GM21528 (cell line): Measurements from ENCODE around the gene STOML3.

ENCODE experiments used
- ATAC-seq: cut with Tn5 transposase; IDR thresholded peaks from one replicate; pipeline ENCODE4 v1.9.1; 2021; ENCODE audit warnings: mild to moderate bottlenecking, moderate library complexity; ENCODE audit not compliant: unreplicated experiment, low FRiP score

Gene STOML3

GRCh38 chr13:38993381-38993780 is 2.8 kb upstream of the STOML3 start:
- ATAC-seq = no peak

GRCh38 chr13:38981096-38981495 is 9.5 kb downstream of the STOML3 start:
- no peak for ATAC-seq

GRCh38 chr13:38980750-38981078 is 9.9 kb downstream of the STOML3 start:
- no peak for ATAC-seq

- ATAC-seq = no peak
Observed at GRCh38 chr13:38979891-38980749, 10.5 kb downstream of the STOML3 start.

- ATAC-seq = no peak
Observed at GRCh38 chr13:38970380-38971051, 20.1 kb downstream of the STOML3 start.

- ATAC-seq = no peak
Observed at GRCh38 chr13:38969187-38969586, 21.4 kb downstream of the STOML3 start.

GRCh38 chr13:38967446-38967845 is 23.2 kb downstream of the STOML3 start:
- ATAC-seq = no peak

- no peak for ATAC-seq
Observed at GRCh38 chr13:38965281-38965680, 25.4 kb downstream of the STOML3 start.

- ATAC-seq = no peak
Observed at GRCh38 chr13:38960175-38960574, 30.5 kb downstream of the STOML3 start.

GRCh38 chr13:38957794-38958592 is 32.6 kb downstream of the STOML3 start:
- no peak for ATAC-seq

- no peak for ATAC-seq
Observed at GRCh38 chr13:38954844-38955243, 35.8 kb downstream of the STOML3 start.

GRCh38 chr13:38954291-38954690 is 36.3 kb downstream of the STOML3 start:
- ATAC-seq = no peak

GRCh38 chr13:38952827-38953226 is 37.8 kb downstream of the STOML3 start:
- no peak for ATAC-seq

GRCh38 chr13:38951525-38952313 is 38.9 kb downstream of the STOML3 start:
- no peak for ATAC-seq

GRCh38 chr13:38950987-38951386 is 39.6 kb downstream of the STOML3 start:
- no peak for ATAC-seq

GRCh38 chr13:38947054-38947453 is 43.6 kb downstream of the STOML3 start:
- ATAC-seq = no peak

- ATAC-seq = no peak
Observed at GRCh38 chr13:38944219-38944618, 46.4 kb downstream of the STOML3 start.

- no peak for ATAC-seq
Observed at GRCh38 chr13:38943231-38943630, 47.4 kb downstream of the STOML3 start.

GRCh38 chr13:38941353-38941945 is 49.2 kb downstream of the STOML3 start:
- no peak for ATAC-seq

GRCh38 chr13:38933786-38934185 is 56.8 kb downstream of the STOML3 start:
- no peak for ATAC-seq
